IMR-90 (cell line): Measurements from ENCODE around the gene CMIP. TPM values are rescaled to one million over a fixed set of nuclear protein-coding genes. Genes with fewer than 3 reads are reported as not detected.
A peak's percentile ranks its signal among the peaks of the same experiment; 100 is the strongest.

Source experiments
- ATAC-seq: fragments of 200-7000 bp; cut with Tn5 transposase; 2 replicates; pipeline ENCODE4 v1.9.1; 2020; ENCODE audit warnings: low read depth, mild to moderate bottlenecking, moderate library complexity
- BruUV-seq: library from RNA; stranded (reverse); fragments of 400-500 nt; replicated peaks from 2 replicates; lab custom pipeline; 2021; lab: Mats Ljungman, UMichigan
- CTCF ChIA-PET: fragments of 300-600 bp; formaldehyde crosslinking; extraction: SDS; loops from one replicate; lab custom pipeline; 2021; ENCODE audit warnings: antibody characterized with exemption; lab: Yijun Ruan, JAX
- POLR2A ChIA-PET: fragments of 300-600 bp; sonication (Branson Sonifier 250); formaldehyde crosslinking; loops from one replicate; lab custom pipeline; 2022; ENCODE audit warnings: antibody characterized with exemption; ENCODE audit not compliant: unreplicated experiment; lab: Charles Lee
- DNase-seq: peaks from one replicate; pipeline ENCODE4 v3.0.0; 2013
- H2AFZ ChIP-seq: replicated peaks from 2 replicates; pipeline ENCODE3; 2013; ENCODE audit warnings: low read length, mild to moderate bottlenecking; ENCODE audit not compliant: poor library complexity
- H2AK5ac ChIP-seq: 2 replicates; pipeline ENCODE4 v1.6.1; 2013; ENCODE audit warnings: low read depth, low read length, inconsistent platforms
- H2AK9ac ChIP-seq: replicated peaks from 2 replicates; pipeline ENCODE3; 2013; ENCODE audit warnings: mild to moderate bottlenecking, low read depth, low read length, moderate library complexity; ENCODE audit not compliant: poor library complexity
- H2BK120ac ChIP-seq: 2 replicates; pipeline ENCODE4 v1.6.1; 2013; ENCODE audit warnings: low read depth, low read length, inconsistent platforms
- H2BK15ac ChIP-seq: 3 replicates; pipeline ENCODE4 v1.6.1; 2013; ENCODE audit warnings: low read depth, low read length, inconsistent platforms
- H2BK20ac ChIP-seq: 2 replicates; pipeline ENCODE4 v1.6.1; 2013; ENCODE audit warnings: low read depth, mild to moderate bottlenecking, inconsistent platforms, low read length, moderate library complexity
- H2BK5ac ChIP-seq: 2 replicates; pipeline ENCODE4 v1.6.1; 2013; ENCODE audit warnings: mild to moderate bottlenecking, low read depth, low read length, inconsistent platforms; ENCODE audit not compliant: poor library complexity, severe bottlenecking
- H3K14ac ChIP-seq: replicated peaks from 2 replicates; pipeline ENCODE4 v1.6.1; 2013; ENCODE audit warnings: low read depth, low read length, inconsistent platforms
- H3K18ac ChIP-seq: 2 replicates; pipeline ENCODE4 v1.6.1; 2013; ENCODE audit warnings: low read depth, low read length, control low read depth
- H3K23ac ChIP-seq: 2 replicates; pipeline ENCODE4 v1.6.1; 2013; ENCODE audit warnings: low read depth, low read length, inconsistent platforms
- H3K27ac ChIP-seq: 2 replicates; pipeline ENCODE4 v1.5.1; 2013; ENCODE audit warnings: mild to moderate bottlenecking, control low read depth, low read length; ENCODE audit not compliant: insufficient read depth
- H3K27me3 ChIP-seq: 2 replicates; pipeline ENCODE4 v1.6.1; 2013; ENCODE audit warnings: low read length; ENCODE audit not compliant: control insufficient read depth, insufficient read depth
- H3K36me3 ChIP-seq: 2 replicates; pipeline ENCODE4 v1.6.1; 2013; ENCODE audit warnings: low read length, mixed read lengths; ENCODE audit not compliant: control insufficient read depth, insufficient read depth
- H3K4ac ChIP-seq: 2 replicates; pipeline ENCODE4 v1.6.1; 2013; ENCODE audit warnings: low read depth, low read length, inconsistent platforms
- H3K4me1 ChIP-seq: 2 replicates; pipeline ENCODE4 v1.6.1; 2013; ENCODE audit warnings: low read length, mixed read lengths; ENCODE audit not compliant: control insufficient read depth, insufficient read depth
- H3K4me2 ChIP-seq: 2 replicates; pipeline ENCODE4 v1.6.1; 2013; ENCODE audit warnings: low read depth, mild to moderate bottlenecking, control low read depth, low read length, moderate library complexity
- H3K4me3 ChIP-seq: 2 replicates; pipeline ENCODE4 v1.5.1; 2013; ENCODE audit warnings: low read depth, mild to moderate bottlenecking, control low read depth, low read length, moderate library complexity; ENCODE audit not compliant: insufficient read depth
- H3K56ac ChIP-seq: 2 replicates; pipeline ENCODE4 v1.6.1; 2013; ENCODE audit warnings: low read length, inconsistent platforms; ENCODE audit not compliant: insufficient read depth; ENCODE audit errors: extremely low read depth
- H3K79me1 ChIP-seq, 2 experiments: 2 replicates each; pipeline ENCODE4 v1.6.1; 2013; ENCODE audit warnings: low read length in 2 of 2, inconsistent platforms in 1 of 2, low read depth in 1 of 2
- H3K9ac ChIP-seq: 2 replicates; pipeline ENCODE4 v1.6.1; 2013; ENCODE audit warnings: low read depth, low read length, control low read depth
- H3K9me1 ChIP-seq: 2 replicates; pipeline ENCODE4 v1.6.1; 2013; ENCODE audit warnings: low read length, inconsistent platforms; ENCODE audit not compliant: insufficient read depth
- H3K9me3 ChIP-seq: 2 replicates; pipeline ENCODE4 v1.6.1; 2013; ENCODE audit warnings: low read length; ENCODE audit not compliant: control insufficient read depth, insufficient read depth
- H4K20me1 ChIP-seq: 2 replicates; pipeline ENCODE4 v1.6.1; 2013; ENCODE audit warnings: low read length, inconsistent platforms; ENCODE audit not compliant: insufficient read depth
- H4K5ac ChIP-seq: 2 replicates; pipeline ENCODE4 v1.6.1; 2013; ENCODE audit warnings: mild to moderate bottlenecking, low read depth, low read length, control low read depth
- H4K8ac ChIP-seq, 2 experiments: 2 replicates each; pipeline ENCODE4 v1.6.1; 2013; ENCODE audit warnings: low read depth in 2 of 2, low read length in 2 of 2, control low read depth in 1 of 2, inconsistent platforms in 1 of 2
- H4K91ac ChIP-seq: 2 replicates; pipeline ENCODE4 v1.6.1; 2013; ENCODE audit warnings: low read depth, low read length, inconsistent platforms; ENCODE audit not compliant: insufficient read depth
- BHLHE40 ChIP-seq: fragments of 150-350 bp; IDR thresholded peaks from 2 replicates; pipeline ENCODE4 v1.6.1; 2016; ENCODE audit warnings: mild to moderate bottlenecking, low read depth, low read length
- CEBPB ChIP-seq: IDR thresholded peaks from 2 replicates; pipeline ENCODE4 v1.6.1; 2012; ENCODE audit warnings: low read depth, low read length, improper control_type of control experiment
- CHD1 ChIP-seq: IDR thresholded peaks from 2 replicates; pipeline ENCODE4 v1.6.1; 2012; ENCODE audit warnings: low read depth, low read length, improper control_type of control experiment
- CTCF ChIP-seq: conservative IDR thresholded peaks from 2 replicates; pipeline ENCODE4 v1.5.1; 2012; ENCODE audit warnings: mild to moderate bottlenecking, low read depth, low read length, improper control_type of control experiment
- ELK1 ChIP-seq: fragments of 150-350 bp; IDR thresholded peaks from 2 replicates; pipeline ENCODE4 v1.6.1; 2016; ENCODE audit warnings: low read depth, mild to moderate bottlenecking, low read length, moderate library complexity, borderline replicate concordance
- FOS ChIP-seq: fragments of 150-350 bp; IDR thresholded peaks from 2 replicates; pipeline ENCODE4 v1.6.1; 2016; ENCODE audit warnings: low read depth, low read length
- MAFK ChIP-seq: IDR thresholded peaks from 2 replicates; pipeline ENCODE4 v1.6.1; 2012; ENCODE audit warnings: low read depth, low read length, improper control_type of control experiment
- MAZ ChIP-seq: IDR thresholded peaks from 2 replicates; pipeline ENCODE4 v1.6.1; 2012; ENCODE audit warnings: low read depth, mild to moderate bottlenecking, low read length, improper control_type of control experiment, moderate library complexity, borderline replicate concordance
- MXI1 ChIP-seq: IDR thresholded peaks from 2 replicates; pipeline ENCODE4 v1.6.1; 2012; ENCODE audit warnings: low read depth, mild to moderate bottlenecking, low read length, moderate library complexity, borderline replicate concordance
- NFE2L2 ChIP-seq: fragments of 150-350 bp; IDR thresholded peaks from 2 replicates; pipeline ENCODE4 v1.6.1; 2016; ENCODE audit warnings: low read depth, mild to moderate bottlenecking, low read length
- POLR2A ChIP-seq: IDR thresholded peaks from 2 replicates; pipeline ENCODE4 v1.6.1; 2012; ENCODE audit warnings: mild to moderate bottlenecking, low read depth, low read length
- RCOR1 ChIP-seq: IDR thresholded peaks from 2 replicates; pipeline ENCODE4 v1.6.1; 2012; ENCODE audit warnings: mild to moderate bottlenecking, low read length, improper control_type of control experiment; ENCODE audit not compliant: insufficient replicate concordance
- RFX5 ChIP-seq: IDR thresholded peaks from 2 replicates; pipeline ENCODE4 v1.8.0; 2012; ENCODE audit warnings: low read depth, mild to moderate bottlenecking, low read length, moderate library complexity
- SMC3 ChIP-seq: fragments of 150-350 bp; IDR thresholded peaks from 2 replicates; pipeline ENCODE4 v1.6.1; 2016; ENCODE audit warnings: low read depth, mild to moderate bottlenecking, antibody characterized with exemption, low read length, moderate library complexity
- USF2 ChIP-seq: fragments of 150-350 bp; IDR thresholded peaks from 2 replicates; pipeline ENCODE4 v1.6.1; 2017; ENCODE audit warnings: mild to moderate bottlenecking, antibody characterized with exemption, low read length, low read depth
- WGBS, 2 experiments: methylation state at CpG; one replicate each; pipeline versions ENCODE4 v1.1.5 to v1.1.7; 2013; ENCODE audit warnings: missing lambda C conversion rate in 2 of 2; ENCODE audit not compliant: insufficient read length in 1 of 2; ENCODE audit errors: extremely low coverage in 2 of 2; 5-methylcytosine and 5-hydroxymethylcytosine counted together
- dilution Hi-C: fragments of 300-500 bp; cut with HindIII; formaldehyde crosslinking; loops from one replicate; pipeline ENCODE4 v1.14.3; 2018; ENCODE audit warnings: low sequenced_read_pairs; ENCODE audit not compliant: unreplicated experiment
- in situ Hi-C: fragments of 300-500 bp; cut with MboI; formaldehyde crosslinking; loops from 3 replicates; pipeline ENCODE4 v1.14.3; 2019; ENCODE audit warnings: low sequenced_read_pairs, inconsistent platforms, mixed read lengths
- intact Hi-C: fragments of 100-400 bp; cut with micrococcal nuclease; formaldehyde crosslinking; loops from 2 replicates; pipeline ENCODE4 v1.10.0; 2022
- polyA plus RNA-seq, 3 experiments: library from polyadenylated mRNA; depleted of rRNA; stranded (reverse); fragments of >200 nt; gene quantifications; 2 replicates each; pipeline ENCODE4 v1.2.3, GENCODE V29; 2012; ENCODE audit warnings: low replicate concordance in 1 of 3
- total RNA-seq: library from RNA; depleted of rRNA; stranded (reverse); fragments of >200 nt; gene quantifications from 2 replicates; pipeline ENCODE4 v1.2.3, GENCODE V29; 2012

Gene CMIP
- total and polyA plus RNA-seq, 2 of the 4 experiments (the other 2 are of a cell fraction) = 3.2 to 11.6 TPM

GRCh38 chr16:81458827-81459598 is 14.4 kb downstream of the CMIP start:
- Histone ChIP-seq H3K56ac (no peak overlapping the region), H3K14ac (no peak overlapping the region), H2BK15ac (no peak overlapping the region), H2AK9ac (no peak overlapping the region), H3K4me3 (no peak overlapping the region), H3K27ac (no peak overlapping the region), H2BK120ac (no peak overlapping the region), H2AK5ac (peak overlapping the region; percentile 3; the same call in 1 of the 2 replicates), H3K4me2 (no peak overlapping the region), H3K9me1 (peaks cover 19% of the 10 kb centered on the region), H3K79me1 (peaks cover 50 to 94% of the 10 kb centered on the region in 2 experiments), H4K8ac (no peak overlapping the region), H2AFZ (peak overlapping the region; percentile 1), H2BK5ac (no peak overlapping the region), H3K9ac (no peak overlapping the region), H3K4me1 (peaks cover 10% of the 10 kb centered on the region), H3K9me3 (no peaks in the 10 kb centered on the region), H3K23ac (no peak overlapping the region), H2BK20ac (no peak overlapping the region), H4K5ac (no peak overlapping the region), H4K20me1 (peaks cover 87% of the 10 kb centered on the region), H3K18ac (no peak overlapping the region), H4K91ac (no peak overlapping the region), H3K4ac (no peak overlapping the region), H3K36me3 (peaks cover 11% of the 10 kb centered on the region), H3K27me3 (no peaks in the 10 kb centered on the region)
- dilution Hi-C loops = no loop called here
- TF ChIP-seq NFE2L2 (no peak), ELK1 (no peak), RFX5 (no peak), USF2 (no peak), BHLHE40 (no peak), POLR2A (no peak), MAZ (no peak), MAFK (no peak), CTCF (no peak), RCOR1 (no peak), MXI1 (no peak), CEBPB (no peak), CHD1 (no peak), FOS (no peak), SMC3 (no peak)
- WGBS, 2 experiments = 97% methylated on average over 6 of the region's 19 CpGs; no CpG with 5 or more reads in 1 of the 2 experiments
- ChIA-PET CTCF (no interaction called here), POLR2A (no interaction called here)
- in situ Hi-C loops = no loop called here
- DNase-seq = no peak
- intact Hi-C loops = no loop called here
- BruUV-seq = no TSS peak
- ATAC-seq = no peak
